CD4-positive, alpha-beta T cell treated with Interferon gamma for 1 hour (primary cell): ENCODE data around the gene RAD23A.

Experiments used
- DNase-seq: peaks from one replicate; pipeline ENCODE4 v3.0.0-alpha.2; 2020

The RAD23A gene

GRCh38 chr19:12985049-12985776 lies 39.6 kb downstream of the RAD23A start:
- DNase-seq: peak; percentile 59

GRCh38 chr19:12986726-12987125 lies 41.1 kb downstream of the RAD23A start:
- no peak for DNase-seq

DNA sequence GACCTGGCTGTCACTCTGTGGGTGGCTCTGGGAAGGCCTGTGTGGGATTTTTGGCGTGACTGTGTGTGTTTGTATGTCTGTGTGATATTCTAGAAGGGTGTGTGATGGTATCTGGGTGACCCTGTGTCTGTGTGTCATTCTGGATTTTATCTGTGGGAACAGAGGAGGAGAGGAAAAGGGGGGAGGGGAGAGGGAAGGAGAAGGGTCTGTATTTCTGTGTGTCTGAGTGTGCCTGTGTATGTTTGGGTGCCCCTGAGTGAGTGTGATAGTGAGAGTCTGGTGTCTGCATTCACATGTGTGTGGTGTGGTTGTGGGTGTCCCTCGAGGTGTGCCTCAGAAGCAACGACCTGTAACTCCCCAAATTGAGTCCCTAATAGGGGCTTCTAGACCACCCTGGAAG lies 41.5 kb downstream of the RAD23A start:
- DNase-seq: no peak

- DNase-seq: no peak
These were observed 42.1 kb downstream of the RAD23A start for GRCh38 chr19:12987781-12988180.

- no peak for DNase-seq
These were observed 44.8 kb downstream of the RAD23A start for GRCh38 chr19:12990431-12990830.

- DNase-seq: no peak
These were observed 45.2 kb downstream of the RAD23A start for GRCh38 chr19:12990853-12991252.

GRCh38 chr19:12991296-12991695 lies 45.6 kb downstream of the RAD23A start:
- no peak for DNase-seq

GRCh38 chr19:12992729-12993128 lies 47.1 kb downstream of the RAD23A start:
- no peak for DNase-seq

DNA sequence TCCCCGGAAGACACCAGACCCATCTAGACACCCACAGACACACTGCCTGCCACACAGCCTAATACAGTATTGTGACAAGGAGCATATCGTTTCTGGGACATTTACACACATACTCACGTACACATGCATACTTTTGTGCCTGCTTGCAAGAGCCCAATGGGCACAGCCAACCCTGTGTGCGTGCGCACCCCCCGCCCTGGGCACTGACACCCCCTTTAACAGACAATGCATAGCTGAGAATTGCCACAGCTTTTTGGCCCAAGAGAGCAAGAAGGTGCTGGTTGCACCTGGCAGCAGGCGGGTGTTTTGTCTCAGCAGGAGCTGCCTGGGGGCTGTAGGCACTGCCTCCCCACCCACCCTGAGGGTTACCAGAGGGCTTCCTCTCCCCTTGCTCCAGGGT lies 47.9 kb downstream of the RAD23A start:
- DNase-seq: no peak

DNA sequence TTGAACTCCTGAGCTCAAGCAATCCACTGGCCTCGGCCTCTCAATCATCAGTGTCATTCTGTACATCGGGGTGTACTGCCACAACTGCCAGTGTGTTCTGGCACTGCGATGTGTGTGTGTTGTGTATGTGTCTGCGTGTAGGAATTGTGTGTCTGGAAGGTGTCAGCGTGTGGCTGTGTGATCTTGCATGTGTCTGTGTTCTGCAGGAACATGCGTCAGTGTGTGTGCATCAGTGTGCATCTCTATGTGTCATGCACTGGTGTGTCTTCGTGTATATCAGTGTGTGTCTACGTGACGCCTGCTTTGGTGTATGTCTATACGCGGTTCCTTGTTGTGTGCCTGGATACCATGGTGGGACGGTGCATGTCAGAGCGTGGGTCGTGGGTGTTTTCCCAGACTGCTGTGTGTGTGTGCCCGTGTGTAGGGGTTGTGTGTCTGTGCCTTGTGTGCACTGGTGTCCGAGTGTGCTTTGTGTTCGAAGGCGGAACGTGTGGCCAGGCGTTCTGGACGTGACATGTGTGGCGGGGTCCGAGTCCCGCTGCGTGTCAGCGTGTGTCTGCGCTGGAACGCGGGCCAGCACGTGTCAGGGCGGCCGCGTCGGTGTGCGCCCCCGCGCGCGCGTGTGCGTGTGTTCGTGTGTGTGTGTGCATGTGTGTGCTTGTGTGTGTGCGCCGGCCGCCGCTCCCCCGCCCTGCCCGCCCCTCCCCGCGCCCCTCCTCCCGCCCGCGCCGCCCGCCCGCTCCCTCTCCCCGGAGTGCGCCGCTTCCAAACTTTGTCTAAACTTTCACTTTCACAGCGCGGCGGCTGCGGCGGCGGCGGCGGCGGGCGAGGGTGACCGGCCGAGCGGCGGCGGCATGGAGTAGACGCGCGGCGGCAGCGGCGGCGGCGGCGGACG lies 49.3 kb downstream of the RAD23A start, which contains the start of gene NFIX:
Gene NFIX, plus strand, starts transcription at position 775 of the 895 bp plus-strand sequence. CDS start 363 bp downstream, outside the sequence.
- peak; percentile 52 for DNase-seq

DNA sequence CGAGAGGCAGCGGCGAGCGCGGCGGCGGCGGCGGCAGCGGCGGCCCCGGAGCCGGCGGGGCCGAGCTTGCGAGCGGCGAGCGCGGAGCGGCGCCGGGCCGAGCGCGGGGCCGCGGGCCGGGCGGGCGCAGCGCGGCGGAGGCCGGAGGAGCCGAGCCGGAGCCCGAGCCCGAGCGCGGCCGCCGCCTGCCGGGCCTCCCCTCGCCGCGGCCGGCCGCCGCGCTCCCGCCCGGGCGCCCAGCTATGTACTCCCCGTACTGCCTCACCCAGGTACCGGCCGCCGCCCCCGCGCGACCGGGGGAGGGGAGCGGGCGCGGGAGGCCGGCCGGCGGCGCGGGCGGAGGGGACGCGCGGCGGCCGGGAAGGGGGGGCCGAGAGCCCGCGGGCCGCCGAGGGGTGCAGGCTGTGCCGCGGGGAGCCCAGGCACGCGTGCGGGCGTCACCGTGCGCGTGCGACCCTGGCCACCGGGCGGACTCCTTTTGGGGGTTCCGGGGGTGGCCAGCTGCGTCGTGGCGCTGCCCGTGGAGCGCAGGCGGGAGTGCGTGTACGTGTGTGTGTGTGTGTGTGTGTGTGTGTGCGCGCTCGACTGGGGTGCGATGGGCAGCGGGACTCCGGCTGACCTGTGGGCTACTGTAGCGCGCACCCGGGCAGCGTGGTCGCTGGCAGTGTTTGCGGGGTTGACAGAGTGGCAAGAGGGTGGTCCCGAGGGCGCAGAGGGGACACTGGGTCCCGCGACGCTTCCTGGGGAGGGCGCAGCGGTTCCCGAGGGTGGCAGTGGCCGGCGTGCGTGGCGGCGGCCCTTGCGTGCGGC lies 50.1 kb downstream of the RAD23A start:
- no peak for DNase-seq

DNA sequence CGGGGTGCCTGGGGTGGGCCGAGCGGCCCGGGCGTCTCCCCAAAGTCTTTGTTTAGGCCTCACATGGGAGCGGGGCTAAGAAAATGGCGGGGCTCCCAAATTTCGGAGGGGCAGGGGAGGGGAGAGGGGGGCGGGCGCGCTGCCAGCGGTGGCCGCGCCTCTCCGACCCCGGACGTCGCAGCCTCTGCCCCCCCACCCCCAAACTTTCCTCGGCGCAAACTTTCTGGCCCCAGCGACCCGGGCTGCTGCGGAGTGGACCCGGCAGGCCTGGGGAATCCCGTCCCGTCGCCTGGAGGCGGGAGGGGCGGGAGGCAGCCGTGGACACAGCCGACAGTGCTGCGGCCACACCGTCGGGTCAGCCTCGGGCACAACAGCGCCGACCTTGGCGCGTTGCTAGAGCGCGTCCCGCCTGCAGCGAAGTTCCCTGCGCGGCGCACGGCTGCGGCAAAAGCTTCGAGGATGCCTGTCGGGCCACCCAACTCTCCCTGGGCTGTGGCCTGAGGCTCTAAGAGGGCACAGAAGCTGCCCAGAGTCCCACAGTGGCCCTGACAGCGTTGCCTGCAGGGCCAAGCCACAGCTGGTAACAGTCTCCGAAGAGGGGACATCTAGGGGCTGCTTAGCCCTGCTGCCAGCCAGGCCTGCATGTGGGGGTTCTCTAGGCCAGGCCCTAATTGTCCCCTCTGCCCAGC lies 50.9 kb downstream of the RAD23A start:
- DNase-seq: no peak

DNA sequence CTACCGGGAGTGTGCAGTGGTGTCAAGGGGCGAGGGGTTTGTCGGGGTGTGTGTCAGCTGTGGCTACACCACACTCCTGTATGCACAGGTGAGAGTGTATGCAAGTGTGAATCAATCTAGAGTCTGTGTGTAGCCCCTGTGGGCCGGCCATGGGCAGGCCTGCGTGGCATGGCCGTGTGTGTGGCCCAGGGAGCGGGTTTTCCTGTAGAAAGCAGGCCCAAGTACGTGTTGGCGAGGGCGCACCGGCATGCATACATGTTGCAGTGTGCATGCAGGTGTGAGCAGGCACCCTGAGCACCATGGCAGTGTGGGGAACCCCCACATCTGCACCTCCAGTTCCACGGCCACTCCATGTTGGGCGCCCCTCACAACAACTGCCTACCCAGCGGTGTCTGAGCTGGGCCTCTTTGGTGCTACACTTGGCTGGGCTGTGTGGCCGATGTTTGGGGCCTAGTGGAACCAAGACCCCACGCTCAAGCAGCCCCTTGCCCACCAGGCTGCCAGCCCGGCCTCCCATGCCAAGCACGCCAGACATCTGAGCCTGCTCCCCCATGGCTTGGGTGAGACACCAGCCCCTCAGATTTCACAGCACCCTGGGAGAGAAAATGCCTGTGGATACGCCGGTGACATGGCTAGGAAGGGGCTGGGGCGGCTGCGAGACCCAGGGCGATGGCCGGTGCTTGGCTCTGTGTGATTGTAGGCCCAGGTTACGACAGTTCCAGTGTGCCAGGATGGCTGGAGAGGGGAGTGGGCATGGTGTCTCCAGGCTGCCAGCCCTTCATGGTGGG lies 51.7 kb downstream of the RAD23A start:
- no peak for DNase-seq

DNA sequence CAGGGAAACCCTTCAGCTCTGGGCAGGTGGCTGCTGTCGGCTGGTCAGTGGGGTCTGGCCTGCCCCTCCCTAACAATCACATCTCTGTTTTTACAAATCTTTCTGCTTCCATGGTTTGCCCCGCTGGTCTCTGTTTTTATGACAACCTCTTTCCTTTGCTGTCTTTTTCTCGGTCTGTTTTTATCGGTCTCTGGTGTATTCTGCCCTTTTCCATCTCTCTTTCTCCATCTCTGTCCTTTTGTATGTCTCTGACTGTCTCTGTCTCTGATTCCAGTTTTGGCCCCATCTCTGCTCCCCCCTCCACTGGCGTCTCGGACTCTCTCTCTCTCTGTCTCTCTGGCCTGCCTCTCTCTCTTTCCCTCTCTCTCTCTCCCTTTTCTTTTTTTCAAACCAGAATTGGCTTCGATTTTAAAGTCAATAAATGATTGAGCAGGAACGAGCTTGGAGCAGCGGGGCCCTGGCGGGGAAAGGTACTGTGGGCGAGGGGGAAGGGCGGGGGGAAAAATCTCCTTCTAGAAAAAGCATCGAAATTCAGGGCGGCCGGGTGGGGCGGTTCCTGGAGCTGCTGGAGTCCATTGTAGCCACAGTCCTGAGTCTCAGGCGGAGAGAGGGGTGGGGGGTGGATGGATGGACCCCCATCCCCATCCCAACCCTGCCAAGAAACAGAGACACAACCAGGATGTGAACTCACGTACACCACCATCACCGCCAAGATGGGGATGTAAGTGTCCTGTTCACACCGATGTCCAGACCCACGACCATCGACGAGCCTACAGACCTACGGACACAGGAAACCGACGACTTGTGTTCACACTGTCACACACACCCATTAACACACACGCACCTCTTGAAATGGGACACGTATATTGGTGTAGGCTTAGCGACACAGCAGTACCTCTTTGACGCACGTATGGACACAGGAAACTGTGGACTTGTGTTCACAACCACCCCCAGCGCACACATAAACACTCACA lies 52.6 kb downstream of the RAD23A start:
- no peak for DNase-seq

DNA sequence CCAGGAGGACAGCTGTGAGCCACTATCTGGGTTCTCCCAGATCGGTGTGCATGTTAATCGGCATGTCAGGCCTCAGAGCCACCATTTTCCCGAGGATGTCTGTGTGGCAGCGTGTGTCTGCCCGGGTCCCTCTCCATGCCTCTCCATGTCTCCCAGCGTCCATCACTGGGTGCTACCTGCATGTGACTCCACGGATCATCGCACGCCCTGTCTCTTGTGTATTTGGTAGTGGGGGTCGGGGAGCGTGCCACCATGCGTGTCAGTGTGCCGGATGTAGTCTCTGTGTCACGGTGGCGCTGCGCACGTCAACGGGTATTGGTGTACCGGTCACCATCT lies 55.5 kb downstream of the RAD23A start:
- DNase-seq: no peak

DNA sequence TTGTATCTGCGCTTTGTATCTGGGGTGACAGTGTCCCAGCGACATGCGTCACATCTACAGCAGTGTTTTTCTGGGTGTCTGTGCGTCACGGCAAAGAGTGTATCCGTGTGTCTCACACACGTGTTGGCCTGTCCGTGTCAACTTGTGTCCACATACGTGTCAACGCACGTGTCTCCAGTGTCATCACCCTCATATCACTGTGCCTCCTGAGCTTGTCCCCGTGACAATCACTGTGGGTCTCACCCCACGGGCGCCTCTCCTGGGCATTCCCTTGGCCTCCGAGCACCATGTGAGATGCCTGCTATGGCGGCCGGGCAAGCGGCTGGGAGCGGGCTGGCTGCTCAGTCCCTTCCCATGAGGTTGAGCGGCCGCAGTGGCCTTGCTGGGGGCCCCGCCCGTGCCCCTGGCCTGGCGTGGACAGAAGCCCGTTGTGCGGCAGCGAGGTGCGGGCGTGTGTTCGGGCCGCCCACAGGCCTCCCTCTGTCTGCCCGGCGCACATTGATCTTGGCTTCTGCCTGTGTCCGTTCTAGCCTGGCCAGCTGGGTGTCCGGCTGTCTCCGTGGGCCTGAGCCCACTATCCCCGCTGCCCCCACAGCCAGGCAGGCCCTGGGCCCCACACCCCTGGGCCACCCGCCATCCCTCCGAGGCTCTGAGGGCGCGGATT lies 56.0 kb downstream of the RAD23A start:
- DNase-seq: no peak

- no peak for DNase-seq
These were observed 56.7 kb downstream of the RAD23A start for GRCh38 chr19:13002166-13002898.

GRCh38 chr19:13003081-13003480 lies 57.4 kb downstream of the RAD23A start:
- DNase-seq: no peak
